ENCODE results near the gene SV2C. TPM values are rescaled to one million over a fixed set of nuclear protein-coding genes. Genes with fewer than 3 reads are reported as not detected.

SV2C gene
- total and polyA plus RNA-seq, 10 of the 15 experiments (the other 5 are each of a cell fraction or from before 2014, with no cell fraction given) = under 0.01 to 1.1 (median 0.63) TPM

GRCh38 chr5:76069061-76069735 is 14.0 kb upstream of the SV2C start (continued):
- no peak for TF ChIP-seq CHD4 (IDR thresholded peaks at IDR 0.05)

- no peaks in the 10 kb centered on the region for H4K20me1 ChIP-seq (ENCODE audit: control insufficient read depth, insufficient read depth)
- in situ Hi-C loops (cut with MboI) (loop anchor here (5.0 kb wide), 1 partner anchor 183 kb away; no protein-coding TSS in a partner anchor), intact Hi-C loops (cut with micrococcal nuclease; ENCODE audit: unreplicated experiment) (loop anchor here (1.0 to 10.0 kb wide), 4 partner anchors 100 to 510 kb away; no protein-coding TSS in a partner anchor)
- no peaks in the 10 kb centered on the region for H3K79me2 ChIP-seq (ENCODE audit: control insufficient read depth, insufficient read depth, low read length)
- no peak overlapping the region for H3K4me3 ChIP-seq
- no peak overlapping the region for H3K27ac ChIP-seq (ENCODE audit: control insufficient read depth, insufficient read depth)
- H3K4me1 ChIP-seq (ENCODE audit: control insufficient read depth, insufficient read depth, low read length) = no peaks in the 10 kb centered on the region
- SMC1A ChIA-PET (ENCODE audit: uncharacterized antibody, unreplicated experiment) = interaction anchor here (0.6 to 2.6 kb wide), 10 partner anchors 18 to 700 kb away, joined by 3 to 14 read pairs (median 4); no protein-coding TSS in a partner anchor
- CTCF ChIA-PET = interaction anchor here (0.8 to 2.7 kb wide), 11 partner anchors 29 to 838 kb away, joined by 3 to 9 read pairs (median 4); no protein-coding TSS in a partner anchor
- DNase-seq (ENCODE audit: low read depth, low spot score) (no peak), ATAC-seq (peak; percentile 86), FAIRE-seq (peak; percentile 71)
- H3K4me2 ChIP-seq (ENCODE audit: control insufficient read depth, insufficient read depth) = no peak overlapping the region
- no TSS peak for BruUV-seq (replicated peaks)
- no peaks in the 10 kb centered on the region for H3K36me3 ChIP-seq (ENCODE audit: control insufficient read depth in 2 of 2, insufficient read depth in 2 of 2, low read length in 1 of 2)
- 35% methylated on average over 2 of the region's 2 CpGs for WGBS (ENCODE audit: insufficient coverage, insufficient replicate concordance, low lambda C conversion rate, missing lambda C conversion rate)
- POLR2A ChIA-PET = no interaction called here
- no peaks in the 10 kb centered on the region for H3K9me3 ChIP-seq (replicated peaks; ENCODE audit: control insufficient read depth, insufficient read depth, low read length)
- peaks cover 0 to 4% of the 10 kb centered on the region in 2 experiments; a peak in 1 of 4 replicates for H3K27me3 ChIP-seq (replicated peaks in 1 of 2; ENCODE audit: control insufficient read depth in 2 of 2, insufficient read depth in 2 of 2, low read length in 1 of 2)
- RAD21 ChIA-PET (ENCODE audit: unreplicated experiment) = interaction anchor here (1.0 to 1.9 kb wide), 6 partner anchors 71 to 509 kb away, joined by 3 to 11 read pairs (median 4); no protein-coding TSS in a partner anchor
- no peak overlapping the region for H2AFZ ChIP-seq (ENCODE audit: control insufficient read depth, low read depth, low read length)
- H3K9ac ChIP-seq (ENCODE audit: control insufficient read depth, insufficient read depth, low read length) = no peak overlapping the region
- TF ChIP-seq, protein P1, sequence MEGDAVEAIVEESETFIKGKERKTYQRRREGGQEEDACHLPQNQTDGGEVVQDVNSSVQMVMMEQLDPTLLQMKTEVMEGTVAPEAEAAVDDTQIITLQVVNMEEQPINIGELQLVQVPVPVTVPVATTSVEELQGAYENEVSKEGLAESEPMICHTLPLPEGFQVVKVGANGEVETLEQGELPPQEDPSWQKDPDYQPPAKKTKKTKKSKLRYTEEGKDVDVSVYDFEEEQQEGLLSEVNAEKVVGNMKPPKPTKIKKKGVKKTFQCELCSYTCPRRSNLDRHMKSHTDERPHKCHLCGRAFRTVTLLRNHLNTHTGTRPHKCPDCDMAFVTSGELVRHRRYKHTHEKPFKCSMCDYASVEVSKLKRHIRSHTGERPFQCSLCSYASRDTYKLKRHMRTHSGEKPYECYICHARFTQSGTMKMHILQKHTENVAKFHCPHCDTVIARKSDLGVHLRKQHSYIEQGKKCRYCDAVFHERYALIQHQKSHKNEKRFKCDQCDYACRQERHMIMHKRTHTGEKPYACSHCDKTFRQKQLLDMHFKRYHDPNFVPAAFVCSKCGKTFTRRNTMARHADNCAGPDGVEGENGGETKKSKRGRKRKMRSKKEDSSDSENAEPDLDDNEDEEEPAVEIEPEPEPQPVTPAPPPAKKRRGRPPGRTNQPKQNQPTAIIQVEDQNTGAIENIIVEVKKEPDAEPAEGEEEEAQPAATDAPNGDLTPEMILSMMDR (IDR thresholded peaks at IDR 0.05 in 2 of 3, conservative IDR thresholded peaks at IDR 0.05 in 1 of 3; ENCODE audit: control insufficient read depth in 2 of 3, extremely low read depth in 1 of 3, insufficient read depth in 1 of 3, low read depth in 3 of 3, low read length in 3 of 3) = peak; percentile 69 to 88 (median 77)
- TF ChIP-seq HDGF (IDR thresholded peaks at IDR 0.05) (no peak), RB1 (IDR thresholded peaks at IDR 0.05; ENCODE audit: borderline replicate concordance) (no peak), CBX5 (IDR thresholded peaks at IDR 0.05; ENCODE audit: low read depth) (no peak), MLLT1 (IDR thresholded peaks at IDR 0.05) (no peak), CREB1 (IDR thresholded peaks at IDR 0.05; ENCODE audit: low read depth) (no peak), SMAD1 (IDR thresholded peaks at IDR 0.05; ENCODE audit: low read depth, partially characterized antibody) (no peak), ZNF384 (IDR thresholded peaks at IDR 0.05; ENCODE audit: borderline replicate concordance, low read depth, low read length) (no peak), FOXM1 (IDR thresholded peaks at IDR 0.05; ENCODE audit: low read depth, low read length) (peak; percentile 53; the same call in 1 of the 2 replicates), YBX1 (IDR thresholded peaks at IDR 0.05) (no peak), NRF1 (conservative IDR thresholded peaks at IDR 0.05; ENCODE audit: low read depth, low read length) (no peak), RELA (IDR thresholded peaks at IDR 0.05; ENCODE audit: borderline replicate concordance, partially characterized antibody) (no peak), POLR2AphosphoS2 (IDR thresholded peaks at IDR 0.05; ENCODE audit: low read depth, low read length) (no peak)
Measured at GRCh38 chr5:76074487-76075065, 8.6 kb upstream of the SV2C start.
